Amniotic epithelial cell (primary cell): ENCODE measurements around the gene ERN1.
"Not testable (repeated sequence)": the region's sequence is repeated elsewhere in the genome, so short reads cannot be mapped to it uniquely, and the experiment has no call there.

Source experiments
- DNase-seq: peaks from one replicate; pipeline ENCODE4 v3.0.0-alpha.2; 2010; ENCODE audit warnings: low read depth

Gene ERN1

GRCh38 chr17:64025732-64026294, 104.1 kb downstream of the ERN1 start:
- peak; percentile 74 for DNase-seq

GRCh38 chr17:64024781-64025731, 104.9 kb downstream of the ERN1 start:
- peak; percentile 71 for DNase-seq

GRCh38 chr17:64024215-64024654, 105.7 kb downstream of the ERN1 start:
- DNase-seq = no peak

GRCh38 chr17:64022611-64023063, 107.3 kb downstream of the ERN1 start:
- no peak for DNase-seq

- DNase-seq = no peak
Observed at GRCh38 chr17:64020056-64020766, 109.7 kb downstream of the ERN1 start, which contains the start of gene ICAM2. TSS of gene ICAM2 (minus strand) at chr17:64020633. CDS start at chr17:64006691, 13,942 bp downstream.

DNA sequence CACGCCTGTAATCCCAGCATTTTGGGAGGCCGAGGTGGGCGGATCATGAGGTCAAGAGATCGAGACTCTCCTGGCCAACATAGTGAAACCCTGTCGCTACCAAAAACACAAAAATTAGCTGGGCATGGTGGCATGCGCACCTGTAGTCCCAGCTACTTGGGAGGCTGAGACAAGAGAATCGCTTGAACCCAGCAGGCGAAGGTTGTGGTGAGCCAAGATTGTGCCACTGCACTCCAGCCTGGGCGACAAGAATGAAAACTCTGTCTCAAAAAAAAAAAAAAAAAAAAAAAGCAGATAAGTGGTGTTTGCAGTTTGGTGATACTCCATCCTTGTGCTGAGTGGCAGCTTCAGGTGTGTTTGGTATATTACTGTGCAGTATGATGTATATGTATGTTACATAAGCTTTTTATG, 110.4 kb downstream of the ERN1 start:
- DNase-seq = not testable (repeated sequence)

DNA sequence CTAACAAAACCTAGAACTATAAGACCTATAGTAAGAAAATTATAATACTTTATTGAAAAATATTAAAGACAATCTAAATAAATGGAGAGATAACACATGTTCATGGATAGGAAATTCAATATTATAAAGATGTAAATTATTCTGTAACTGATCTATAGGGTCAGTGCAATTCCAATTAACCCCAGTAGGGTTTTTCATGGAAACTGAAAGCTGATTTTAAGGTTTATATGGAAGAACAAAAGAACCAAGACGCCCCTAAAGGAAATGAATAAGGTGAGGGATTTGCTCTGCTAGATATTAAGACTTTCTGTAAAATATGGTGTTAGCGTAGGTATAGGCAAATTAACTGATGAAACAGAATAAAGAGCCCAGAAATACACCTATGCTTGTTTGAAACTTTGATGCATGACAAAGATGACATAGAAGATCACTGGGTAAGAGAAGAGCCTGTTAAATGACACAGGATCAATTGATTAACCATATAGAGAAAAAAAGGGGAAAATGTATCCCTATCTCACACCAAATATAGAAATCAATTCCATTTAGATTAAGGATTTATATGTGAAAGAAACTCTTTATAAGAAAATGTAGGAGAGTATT, 112.5 kb downstream of the ERN1 start:
- DNase-seq = no peak

- DNase-seq = no peak
Observed at GRCh38 chr17:64016974-64017373, 113.0 kb downstream of the ERN1 start.

- no peak for DNase-seq
Observed at GRCh38 chr17:64016231-64016784, 113.6 kb downstream of the ERN1 start.

DNA sequence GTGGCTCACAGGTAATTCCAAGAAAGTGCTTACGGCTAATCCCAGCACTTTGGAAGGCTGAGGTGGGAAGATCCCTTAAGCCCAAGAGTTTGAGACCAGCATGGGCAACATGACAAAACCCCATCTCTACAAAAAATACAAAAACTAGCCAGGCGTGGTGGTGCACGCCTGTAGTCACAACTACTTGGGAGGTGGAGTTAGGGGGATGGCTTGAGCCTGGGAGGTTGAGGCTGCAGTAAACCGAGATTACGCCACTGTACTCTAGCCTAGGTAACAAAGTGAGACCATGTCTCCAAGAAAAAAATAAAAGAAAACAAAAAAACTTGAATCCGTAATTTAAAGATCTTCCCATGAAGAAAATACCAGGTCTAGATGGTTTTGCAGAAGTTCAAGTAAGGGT, 114.5 kb downstream of the ERN1 start:
- no peak for DNase-seq

DNA sequence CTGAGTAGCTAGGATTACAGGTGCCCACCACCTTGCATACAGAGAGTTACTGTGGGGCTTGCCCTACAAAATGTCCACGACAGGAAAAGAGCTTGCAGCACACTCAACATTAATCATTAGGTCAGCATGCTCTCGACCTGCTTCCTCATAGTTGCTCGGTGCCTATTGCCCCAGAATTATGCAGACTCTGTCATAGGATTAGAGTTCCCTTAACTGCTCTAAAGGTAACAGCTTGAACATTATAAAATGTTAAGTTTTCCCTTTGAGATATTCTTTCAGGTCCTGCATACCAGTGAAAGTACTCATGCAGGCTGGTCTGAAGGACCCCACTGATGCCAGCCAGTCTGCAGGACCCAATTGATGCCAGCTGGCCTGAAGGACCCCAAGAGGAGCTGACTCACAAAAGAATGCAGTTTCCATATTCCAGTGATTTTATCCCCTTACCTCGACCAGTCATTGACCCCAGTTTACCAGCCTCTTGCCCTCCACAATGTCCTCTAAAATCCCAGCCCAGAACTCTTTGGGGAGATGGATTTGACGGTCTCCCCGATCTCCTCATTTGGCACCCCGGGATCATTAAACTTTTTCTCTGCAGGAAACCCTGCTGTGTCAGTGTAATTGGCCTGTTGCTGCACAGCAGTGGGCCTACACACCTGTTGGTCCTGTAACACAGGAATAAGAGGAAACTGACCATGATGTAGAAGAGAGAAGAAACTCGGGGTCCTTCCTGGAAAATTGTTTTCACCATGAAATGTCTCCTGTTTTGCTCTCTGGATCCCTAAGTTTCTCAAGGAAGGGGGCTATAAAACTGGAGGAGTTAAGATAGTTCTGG, 120.2 kb downstream of the ERN1 start:
- peak; percentile 43 for DNase-seq

DNA sequence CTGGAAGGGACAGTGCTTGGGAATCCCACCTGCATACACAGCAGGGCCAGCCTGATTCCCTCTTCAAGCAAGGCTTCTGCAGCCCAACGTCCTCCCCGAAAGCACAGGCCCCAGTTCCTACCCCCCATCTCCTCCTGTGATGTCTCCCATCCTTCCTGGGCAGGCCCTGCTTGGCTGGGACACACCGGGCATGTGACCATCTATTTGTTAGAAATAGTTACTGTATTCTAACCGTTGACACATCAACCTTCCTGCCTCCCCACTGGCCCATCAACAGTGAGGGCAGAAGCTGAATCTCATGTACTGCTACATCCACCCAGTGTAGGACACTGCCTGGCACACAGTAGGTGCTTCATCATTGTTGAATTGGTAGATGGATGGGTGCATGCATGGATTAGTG, 121.1 kb downstream of the ERN1 start:
- no peak for DNase-seq

DNA sequence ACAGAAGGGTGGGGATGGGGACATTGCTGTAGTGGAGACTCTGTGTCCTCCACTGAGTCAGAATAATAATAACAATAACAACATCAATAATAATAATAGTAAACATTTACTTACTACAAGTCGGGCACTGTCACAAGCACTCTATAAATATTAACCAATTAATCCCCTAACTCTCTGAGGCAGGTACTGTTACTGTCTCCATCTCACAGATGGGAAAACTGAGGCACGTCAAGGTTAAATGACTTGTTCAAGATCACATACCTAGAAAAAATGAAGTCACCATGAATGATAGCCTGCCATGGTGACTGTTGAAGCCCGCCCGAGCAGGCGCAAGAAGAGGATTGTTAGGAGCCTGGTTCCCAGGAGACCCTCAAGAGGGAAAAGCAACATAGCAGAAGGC, 121.6 kb downstream of the ERN1 start:
- no peak for DNase-seq

GRCh38 chr17:64007838-64008282, 122.1 kb downstream of the ERN1 start:
- no peak for DNase-seq

DNA sequence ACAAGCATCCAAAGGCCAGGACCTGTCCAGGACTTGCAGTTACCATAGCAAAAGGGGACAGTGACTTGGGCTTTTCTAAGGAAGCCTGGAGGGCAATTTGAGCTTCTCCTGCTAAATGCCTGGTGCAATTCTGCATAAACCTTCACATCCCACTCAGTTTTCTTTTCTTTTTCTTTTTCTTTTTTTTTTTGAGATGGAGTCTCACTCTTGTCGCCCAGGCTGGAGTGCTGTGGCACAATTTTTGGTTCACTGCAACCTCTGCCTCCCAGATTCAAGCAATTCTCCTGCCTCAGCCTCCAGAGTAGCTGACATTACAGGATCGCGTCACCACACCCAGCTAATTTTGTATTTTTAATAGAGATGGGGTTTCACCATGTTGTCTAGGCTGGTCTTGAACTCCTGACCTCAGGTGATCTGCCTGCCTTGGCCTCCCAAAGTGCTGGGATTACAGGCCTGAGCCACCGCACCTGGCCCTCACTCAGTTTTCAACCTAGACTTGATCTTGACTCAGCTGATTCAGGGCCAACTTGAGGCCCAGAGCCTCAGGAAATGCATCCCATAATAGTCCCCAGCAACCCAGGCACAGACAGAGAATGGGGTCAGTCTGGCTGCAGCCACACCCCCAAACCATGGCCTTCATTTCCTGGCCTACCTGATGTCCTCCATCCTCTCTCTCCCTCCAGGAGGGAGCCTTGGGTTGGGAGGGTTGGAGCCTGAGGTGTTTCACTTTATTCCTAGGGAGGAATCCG, 122.7 kb downstream of the ERN1 start:
- DNase-seq = not testable (repeated sequence)

GRCh38 chr17:64006361-64007088, 123.4 kb downstream of the ERN1 start:
- peak; percentile 61 for DNase-seq

DNA sequence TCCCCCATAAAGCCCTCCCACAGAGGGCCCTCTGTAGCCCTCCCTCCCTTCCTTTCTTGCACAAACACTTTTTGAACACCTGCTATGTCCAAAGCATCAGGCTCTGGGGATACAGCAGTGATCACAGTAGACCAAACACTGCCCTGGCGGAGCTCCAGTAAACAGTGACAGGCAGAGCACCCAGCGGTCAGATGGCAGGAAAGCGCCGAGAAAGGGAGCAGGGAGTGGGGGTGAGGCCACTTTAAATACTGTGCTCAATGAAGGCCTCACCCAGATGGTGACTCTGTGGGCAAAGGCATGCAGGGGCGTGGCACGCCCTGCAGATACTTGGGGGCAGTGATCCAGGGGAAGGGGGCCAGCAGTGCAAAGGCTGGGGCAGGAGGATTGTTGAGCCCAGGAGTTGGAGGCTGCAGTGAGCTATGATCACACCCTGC, 124.2 kb downstream of the ERN1 start:
- DNase-seq = no peak

- no peak for DNase-seq
Observed at GRCh38 chr17:64004903-64005733, 124.8 kb downstream of the ERN1 start.
